CD14-positive monocyte (primary cell): ENCODE results near the gene KDM4C. TPM values are rescaled to one million over a fixed set of nuclear protein-coding genes. Genes with fewer than 3 reads are reported as not detected.
A peak's percentile ranks its signal among the peaks of the same experiment; 100 is the strongest.

Experiments
- DNase-seq, 3 donors: peaks; one replicate each; pipeline ENCODE4 v3.0.0-alpha.2; 2011 to 2022
- H2AFZ ChIP-seq: 2 replicates; pipeline ENCODE4 v1.6.0; 2012; ENCODE audit warnings: mild to moderate bottlenecking, low read depth, low read length, inconsistent platforms; ENCODE audit not compliant: insufficient read depth, poor library complexity, severe bottlenecking
- H3K27ac ChIP-seq, 2 donors: 1 replicate in 1 of 2; 2 replicates in 1 of 2; pipeline ENCODE4 v1.5.1; 2012 to 2013; ENCODE audit warnings: low read length in 2 of 2, control low read depth in 1 of 2, inconsistent platforms in 1 of 2, low read depth in 1 of 2, mild to moderate bottlenecking in 1 of 2
- H3K27me3 ChIP-seq, 2 donors: one replicate each; pipeline versions ENCODE4 v1.6.0 to v1.6.1; 2011 to 2013; ENCODE audit warnings: low read length in 2 of 2; ENCODE audit not compliant: control insufficient read depth in 2 of 2, insufficient read depth in 2 of 2
- H3K36me3 ChIP-seq, 2 donors: replicated peaks in 1 of 2; 1 replicate in 1 of 2; 2 replicates in 1 of 2; pipeline versions ENCODE4 v1.5.1 to v1.6.1; 2012 to 2013; ENCODE audit warnings: low read length in 2 of 2, control low read depth in 1 of 2, inconsistent platforms in 1 of 2, mild to moderate bottlenecking in 1 of 2; ENCODE audit not compliant: insufficient read depth in 2 of 2, control insufficient read depth in 1 of 2
- H3K4me1 ChIP-seq, 2 donors: 1 replicate in 1 of 2; 2 replicates in 1 of 2; pipeline versions ENCODE4 v1.5.1 to v1.6.1; 2012 to 2013; ENCODE audit warnings: low read length in 2 of 2, control low read depth in 1 of 2, inconsistent platforms in 1 of 2, mild to moderate bottlenecking in 1 of 2, moderate library complexity in 1 of 2; ENCODE audit not compliant: insufficient read depth in 2 of 2, control insufficient read depth in 1 of 2
- H3K4me2 ChIP-seq: replicated peaks from 2 replicates; pipeline ENCODE3; 2012; ENCODE audit warnings: low read length, moderate library complexity, mild to moderate bottlenecking; ENCODE audit not compliant: poor library complexity, severe bottlenecking; ENCODE audit errors: extremely low read depth
- H3K4me3 ChIP-seq, 3 experiments: fragments of 200-600 bp in 1 of 3; sonication (generic) in 1 of 3; replicated peaks in 1 of 3; 1 replicate in 2 of 3; 2 replicates in 1 of 3; pipeline ENCODE4 v1.5.1; 2011 to 2013; ENCODE audit warnings: low read length in 3 of 3, mild to moderate bottlenecking in 3 of 3, control low read depth in 2 of 3, low read depth in 2 of 3, inconsistent platforms in 1 of 3, moderate library complexity in 1 of 3
- H3K79me2 ChIP-seq: 2 replicates; pipeline ENCODE4 v1.6.0; 2012; ENCODE audit warnings: mild to moderate bottlenecking, control low read depth, inconsistent platforms, low read length, moderate library complexity; ENCODE audit not compliant: insufficient read depth
- H3K9ac ChIP-seq: 2 replicates; pipeline ENCODE4 v1.6.0; 2017; ENCODE audit warnings: low read length, mild to moderate bottlenecking; ENCODE audit not compliant: insufficient read depth, poor library complexity, severe bottlenecking
- H3K9me3 ChIP-seq, 2 donors: replicated peaks in 1 of 2; 1 replicate in 1 of 2; 2 replicates in 1 of 2; pipeline versions ENCODE4 v1.5.1 to v1.6.1; 2012 to 2013; ENCODE audit warnings: low read length in 2 of 2, control low read depth in 1 of 2; ENCODE audit not compliant: control insufficient read depth in 1 of 2, insufficient read depth in 1 of 2
- H4K20me1 ChIP-seq: 2 replicates; pipeline ENCODE4 v1.6.0; 2012; ENCODE audit warnings: mild to moderate bottlenecking, low read length, control low read depth, moderate library complexity; ENCODE audit not compliant: insufficient read depth
- H3K27ac Mint-ChIP-seq, 7 donors: one replicate each; pipeline ENCODE4 v1.8.0; 2020; ENCODE audit warnings: mild to moderate bottlenecking in 7 of 7, mixed read lengths in 7 of 7, moderate library complexity in 6 of 7, inconsistent platforms in 2 of 7
- H3K27me3 Mint-ChIP-seq, 3 donors: one replicate each; pipeline ENCODE4 v1.8.0; 2021 to 2022; ENCODE audit warnings: low read depth in 3 of 3, mild to moderate bottlenecking in 3 of 3, mixed read lengths in 3 of 3, moderate library complexity in 3 of 3, inconsistent platforms in 1 of 3
- H3K36me3 Mint-ChIP-seq, 2 donors: one replicate each; pipeline ENCODE4 v1.8.0; 2020; ENCODE audit warnings: mixed read lengths in 2 of 2, inconsistent platforms in 1 of 2, mild to moderate bottlenecking in 1 of 2
- H3K4me1 Mint-ChIP-seq: one replicate; pipeline ENCODE4 v1.8.0; 2020; ENCODE audit warnings: mild to moderate bottlenecking, mixed read lengths
- H3K4me3 Mint-ChIP-seq, 2 donors: one replicate each; pipeline ENCODE4 v1.8.0; 2020; ENCODE audit warnings: mild to moderate bottlenecking in 2 of 2, mixed read lengths in 2 of 2, moderate library complexity in 1 of 2
- H3K9me3 Mint-ChIP-seq, 7 donors: one replicate each; pipeline ENCODE4 v1.8.0; 2020 to 2022; ENCODE audit warnings: mixed read lengths in 7 of 7, mild to moderate bottlenecking in 6 of 7, moderate library complexity in 6 of 7, inconsistent platforms in 2 of 7
- CTCF ChIP-seq: fragments of 200-600 bp; IDR thresholded peaks from one replicate; pipeline ENCODE4 v1.8.0; 2022; ENCODE audit warnings: antibody characterized with exemption, mild to moderate bottlenecking
- WGBS: methylation state at CpG from one replicate; pipeline ENCODE4 v1.1.5; 2013; ENCODE audit warnings: missing lambda C conversion rate; ENCODE audit not compliant: insufficient coverage; 5-methylcytosine and 5-hydroxymethylcytosine counted together
- intact Hi-C, 2 donors: fragments of 100-400 bp; cut with micrococcal nuclease; formaldehyde crosslinking; loops; one replicate each; pipeline versions ENCODE4 v1.15.0 to v1.15.1; 2023
- polyA plus RNA-seq, 3 donors: library from polyadenylated mRNA; depleted of rRNA in 1 of 3; unstranded in 2 of 3; stranded (reverse) in 1 of 3; fragments of 300-500 nt in 2 of 3; fragments of >200 nt in 1 of 3; fragmentation: Illumina TruSeq in 2 of 3; gene quantifications; 1 replicate in 2 of 3; 2 replicates in 1 of 3; pipeline ENCODE4 v1.2.3, GENCODE V29; 2012 to 2021

The KDM4C gene
- polyA plus RNA-seq, 3 donors: 15.2 to 36.2 (median 17.1) TPM

- Histone ChIP-seq H3K79me2 (no peaks in the 10 kb centered on the region), H2AFZ (no peak overlapping the region), H3K36me3 (peaks cover 0 to 8% of the 10 kb centered on the region in 2 donors), H3K9me3 (no peaks in the 10 kb centered on the region), H3K9ac (no peak overlapping the region), H3K27ac (no peak overlapping the region), H3K4me3 (no peak overlapping the region), H3K4me2 (no peak overlapping the region), H4K20me1 (peaks cover 20% of the 10 kb centered on the region), H3K27me3 (no peaks in the 10 kb centered on the region), H3K4me1 (peaks cover 3 to 5% of the 10 kb centered on the region in 2 donors)
- Mint-ChIP-seq H3K4me3 (no peak overlapping the region), H3K9me3 (peaks cover 0 to 2% (median 0%) of the 10 kb centered on the region in 7 donors), H3K27me3 (no peaks in the 10 kb centered on the region), H3K4me1 (peaks cover 49% of the 10 kb centered on the region), H3K27ac (peak overlapping the region in 1 of 7 donors; percentile 33), H3K36me3 (peaks cover 20 to 30% of the 10 kb centered on the region in 2 donors)
- WGBS: 95% methylated on average over 5 of the region's 6 CpGs
- no peak for DNase-seq
- intact Hi-C loops: no loop called here
- TF ChIP-seq CTCF: no peak
Observed at GRCh38 chr9:6943293-6943692, 185.5 kb downstream of the KDM4C start.

- WGBS: no CpG with 5 or more reads among the region's 1 CpG
- Mint-ChIP-seq H3K27ac (no peak overlapping the region), H3K36me3 (peaks cover 20 to 33% of the 10 kb centered on the region in 2 donors), H3K9me3 (peaks cover 0 to 9% (median 1%) of the 10 kb centered on the region in 7 donors), H3K4me3 (no peak overlapping the region), H3K27me3 (no peaks in the 10 kb centered on the region), H3K4me1 (peaks cover 46% of the 10 kb centered on the region)
- no peak overlapping the region for H3K27ac ChIP-seq
- no peak for TF ChIP-seq CTCF
- H3K9me3 ChIP-seq: peaks cover 0 to 4% of the 10 kb centered on the region in 2 donors
- peaks cover 17% of the 10 kb centered on the region for H4K20me1 ChIP-seq
- intact Hi-C loops: no loop called here
- H3K4me3 ChIP-seq: no peak overlapping the region
- no peak for DNase-seq
- peaks cover 0 to 8% of the 10 kb centered on the region in 2 donors for H3K36me3 ChIP-seq
- no peaks in the 10 kb centered on the region for H3K27me3 ChIP-seq
- no peak overlapping the region for H3K9ac ChIP-seq
- H3K4me2 ChIP-seq: no peak overlapping the region
- H3K79me2 ChIP-seq: no peaks in the 10 kb centered on the region
- H2AFZ ChIP-seq: no peak overlapping the region
- peaks cover 0 to 5% of the 10 kb centered on the region in 2 donors for H3K4me1 ChIP-seq
Observed at GRCh38 chr9:6944093-6944551, 186.3 kb downstream of the KDM4C start.
